ENCODE results near the gene ESPN.
"Not testable (repeated sequence)": the region's sequence is repeated elsewhere in the genome, so short reads cannot be mapped to it uniquely, and the experiment has no call there.

Gene ESPN

DNA sequence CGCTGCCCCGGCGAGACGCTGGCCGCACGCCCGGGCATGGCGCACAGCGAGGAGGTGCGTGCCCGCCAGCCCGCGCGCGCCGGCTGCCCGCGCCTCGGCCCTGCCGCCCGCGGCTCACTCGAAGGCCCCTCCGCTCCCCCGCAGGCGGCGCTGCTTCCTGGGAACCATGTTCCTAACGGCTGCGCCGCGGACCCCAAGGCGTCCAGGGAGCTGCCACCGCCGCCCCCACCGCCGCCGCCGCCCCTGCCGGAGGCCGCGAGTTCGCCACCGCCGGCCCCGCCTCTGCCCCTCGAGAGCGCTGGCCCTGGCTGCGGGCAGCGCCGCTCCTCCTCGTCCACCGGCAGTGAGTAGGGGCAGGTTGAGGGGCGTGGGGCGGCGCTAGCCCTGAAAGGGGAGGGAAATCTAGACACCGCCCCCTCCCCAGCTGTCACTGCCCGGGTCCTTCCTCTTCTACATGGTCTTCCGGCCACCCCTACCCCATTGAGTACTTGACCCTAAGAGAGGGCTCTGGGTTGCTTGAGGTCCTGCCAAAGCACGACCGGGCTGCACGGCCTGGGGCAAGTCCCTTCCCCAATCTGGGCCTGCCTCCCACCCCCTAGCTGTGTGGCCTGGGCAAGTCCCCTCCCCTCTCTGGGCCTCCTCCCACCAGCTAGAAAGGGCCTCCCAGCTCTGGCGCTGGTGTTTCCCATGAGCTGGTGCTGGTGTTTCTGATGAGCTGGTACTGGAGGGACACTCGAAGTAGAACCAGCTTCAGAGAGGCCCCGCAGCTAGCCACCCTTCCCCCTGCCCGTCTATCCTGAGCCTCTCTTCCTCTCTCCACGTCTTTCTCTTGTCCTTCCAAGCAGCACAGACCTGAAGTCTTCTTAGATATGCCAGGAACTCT, 24.4 kb downstream of the ESPN start:
- DNase-seq = no peak

DNA sequence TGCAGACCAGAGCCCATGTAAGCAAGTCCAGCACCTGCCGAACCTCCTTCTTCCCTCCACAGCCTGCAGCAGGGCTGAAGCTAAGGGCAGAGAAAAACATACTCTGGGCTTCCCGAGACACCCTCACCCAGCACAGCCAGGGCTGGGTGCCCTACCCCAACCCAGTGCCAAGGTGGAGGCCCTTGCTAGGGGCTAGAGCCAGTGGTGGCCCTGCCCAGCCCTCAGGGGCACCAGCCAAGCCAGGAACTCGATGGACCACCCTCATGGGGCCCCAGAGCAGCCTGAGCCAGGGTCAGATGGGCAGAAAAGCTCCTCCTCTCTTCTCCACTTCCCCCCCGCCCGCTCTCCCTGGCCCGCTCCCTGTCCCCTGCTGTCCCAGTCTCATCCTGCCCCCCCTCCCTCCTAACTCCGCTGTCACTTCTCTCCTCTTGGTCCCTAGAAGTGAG, 25.5 kb downstream of the ESPN start:
- DNase-seq = no peak

DNA sequence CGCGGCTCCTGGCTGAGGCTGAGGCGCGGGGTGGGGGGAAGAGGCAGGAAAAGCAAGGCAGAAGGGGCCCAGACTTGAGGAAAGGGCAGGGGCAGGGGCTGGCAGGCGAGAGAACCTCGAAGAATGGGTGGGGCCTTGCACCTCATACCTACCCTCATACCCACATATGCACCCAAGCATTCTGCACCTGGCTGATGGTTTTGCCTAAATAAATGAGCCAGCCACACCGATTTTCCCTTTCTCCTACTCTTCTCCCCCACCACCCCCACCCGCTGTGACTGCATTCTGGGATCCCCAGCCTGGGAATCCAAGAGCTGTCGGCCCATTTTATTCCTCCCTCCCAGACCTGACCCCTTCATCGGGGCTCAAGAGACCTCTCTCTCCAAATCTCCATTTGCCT, 25.9 kb downstream of the ESPN start:
- not testable (repeated sequence) for DNase-seq

DNA sequence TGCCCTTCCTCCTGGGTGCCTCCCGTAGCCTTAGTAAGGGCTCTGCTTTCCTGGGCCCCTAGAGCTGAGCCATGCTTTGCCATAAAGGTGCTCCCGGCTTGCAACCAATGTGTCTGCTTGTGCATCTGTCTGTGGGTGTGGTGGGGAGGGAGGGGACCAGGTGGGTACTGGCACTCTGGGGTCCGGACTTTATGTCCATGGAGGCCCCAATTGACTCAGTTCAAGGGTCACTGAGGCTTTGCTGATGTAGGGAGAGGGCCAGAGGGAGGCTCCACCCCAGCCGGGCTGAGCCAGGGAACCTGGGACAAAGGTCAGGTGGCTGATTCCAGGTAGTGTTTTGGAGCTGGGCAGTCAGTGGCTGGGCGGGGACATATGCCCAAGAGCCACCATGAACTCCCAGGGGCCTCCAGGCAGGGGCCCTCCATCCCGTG, 26.4 kb downstream of the ESPN start:
- no peak for DNase-seq

GRCh38 chr1:6453895-6454855, 29.6 kb downstream of the ESPN start:
- peak in 1 of 5 experiments; percentile 41 for DNase-seq

DNA sequence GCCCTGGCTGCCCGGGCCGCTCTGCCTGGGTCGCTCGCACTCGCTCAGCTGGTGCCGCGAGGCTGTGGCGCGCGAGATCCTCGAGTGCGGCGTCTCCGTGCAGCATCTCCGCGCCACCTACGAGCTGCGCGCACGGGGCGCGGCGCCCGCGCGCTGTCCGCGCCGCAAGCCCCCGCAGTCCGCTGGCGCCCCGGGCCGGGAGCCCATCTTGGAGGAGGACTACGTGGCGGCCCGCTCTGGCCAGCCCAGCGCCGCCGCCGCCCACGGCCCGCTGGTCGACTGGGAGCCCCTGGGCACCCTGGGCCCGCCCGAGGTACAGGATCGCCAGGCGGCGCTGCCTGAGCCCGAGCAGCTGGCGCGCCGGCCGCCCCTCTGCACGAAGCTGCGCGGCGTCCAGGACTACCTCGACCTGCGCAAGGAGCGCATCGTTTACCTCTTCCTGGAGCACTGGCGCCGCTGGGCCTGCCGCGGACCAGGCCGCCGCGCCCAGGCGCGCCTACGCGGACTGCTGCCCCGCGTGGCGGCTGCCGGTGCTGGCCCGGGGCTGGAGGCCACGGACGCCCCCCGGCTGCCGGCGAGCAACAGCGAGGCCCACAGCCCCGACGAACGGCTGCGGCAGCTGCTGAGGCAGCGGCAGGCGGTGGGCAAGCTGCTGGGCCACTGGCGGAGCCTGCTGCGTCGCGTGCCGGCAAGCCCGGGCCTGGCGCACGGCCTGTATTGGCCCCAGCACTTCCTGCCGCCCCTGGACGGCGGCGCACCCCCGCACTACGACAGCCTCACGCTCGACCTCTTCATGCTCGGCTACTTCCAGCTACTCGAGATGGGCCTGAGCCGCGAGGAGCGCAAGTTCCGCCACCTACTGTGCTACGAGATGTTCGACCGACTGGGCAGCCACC, 30.5 kb downstream of the ESPN start:
- DNase-seq = peak in 2 of 5 experiments; percentile 31 to 41

DNA sequence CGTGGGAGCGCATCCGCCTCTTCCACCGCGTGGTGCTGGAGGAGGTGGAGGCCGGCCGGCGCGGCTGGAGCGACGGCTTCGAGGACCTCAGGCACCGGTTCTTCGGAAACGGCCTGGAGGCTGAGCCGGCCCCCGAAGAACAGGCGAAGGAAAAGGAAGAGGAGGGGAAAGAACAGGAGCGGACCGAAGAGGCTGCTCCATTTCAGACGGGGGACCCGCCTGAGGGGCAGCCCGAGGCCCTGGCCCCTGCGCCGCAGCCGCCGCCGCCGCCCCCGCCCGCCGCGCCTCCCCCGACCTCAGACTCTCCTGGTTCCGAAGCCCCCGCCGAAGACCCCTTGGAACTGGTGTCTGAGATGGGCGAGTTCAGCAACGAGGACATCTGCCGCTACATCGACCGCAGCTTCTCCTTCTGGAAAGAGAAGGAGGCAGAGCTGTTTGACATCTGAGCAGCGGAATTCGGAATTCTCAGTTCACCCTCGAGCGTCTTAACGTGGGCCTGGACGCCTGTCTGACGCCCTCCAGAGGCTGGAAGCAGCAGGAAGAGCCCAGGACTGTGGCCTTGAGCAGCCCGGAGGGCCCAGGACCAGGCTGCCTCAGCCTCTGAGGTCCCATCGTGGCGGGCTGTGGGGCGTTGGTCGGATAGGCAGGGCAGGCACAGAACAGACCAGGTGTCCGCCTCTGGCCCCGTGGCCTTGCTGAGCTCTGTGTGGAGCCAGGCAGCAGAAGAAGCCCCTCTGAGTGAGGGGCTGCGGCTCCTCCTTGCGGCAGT, 31.4 kb downstream of the ESPN start:
- not testable (repeated sequence) for DNase-seq

DNA sequence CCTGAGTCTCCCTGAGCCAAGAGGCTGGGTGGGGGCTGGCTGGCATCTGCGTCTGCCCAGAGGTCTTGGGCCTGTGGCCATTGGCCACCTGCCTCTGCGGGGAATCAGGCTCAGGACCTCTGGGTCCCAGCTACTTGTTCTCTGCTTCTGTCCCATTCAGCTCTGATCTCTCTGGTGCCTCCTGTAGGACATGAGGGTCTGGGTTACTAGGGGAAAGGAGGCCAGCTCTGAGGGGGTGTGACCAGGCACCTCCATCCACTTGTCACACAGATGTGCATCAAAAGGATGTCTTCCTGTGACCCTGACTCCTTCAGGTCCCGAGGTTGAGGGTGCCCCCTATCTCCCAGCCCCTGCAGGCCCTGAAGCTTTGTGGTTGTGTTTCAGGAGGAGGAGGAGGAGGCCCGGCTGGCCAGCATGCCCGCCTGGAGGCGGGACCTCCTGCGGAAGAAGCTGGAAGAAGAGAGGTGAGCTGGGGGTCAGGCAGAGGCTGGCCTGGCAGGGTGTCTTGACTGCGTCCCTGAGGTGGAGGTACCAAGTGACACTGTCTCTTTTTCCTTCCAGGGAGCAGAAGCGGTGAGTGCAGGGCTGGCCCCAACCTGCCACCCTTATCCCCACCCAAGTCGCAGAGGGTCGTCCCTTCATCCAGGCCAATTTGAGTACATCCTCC, 32.4 kb downstream of the ESPN start:
- no peak for DNase-seq

DNA sequence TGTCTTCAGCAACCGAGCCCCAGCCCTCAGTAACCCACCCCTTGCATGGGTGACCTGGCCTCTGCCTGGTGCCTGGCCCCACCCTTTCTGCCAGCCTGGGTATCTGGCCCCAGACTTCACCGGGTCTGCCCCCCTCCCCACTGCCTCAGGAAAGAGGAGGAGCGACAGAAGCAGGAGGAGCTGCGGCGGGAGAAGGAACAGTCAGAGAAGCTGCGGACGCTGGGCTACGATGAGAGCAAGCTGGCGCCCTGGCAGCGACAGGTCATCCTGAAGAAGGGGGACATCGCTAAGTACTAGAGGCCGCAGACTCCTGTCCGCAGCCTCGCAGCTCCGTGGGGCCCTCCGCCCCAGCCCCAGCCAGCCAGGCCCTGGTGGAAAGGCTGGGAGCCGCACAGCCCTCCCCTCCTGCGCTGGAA, 35.3 kb downstream of the ESPN start:
- peak in 4 of 5 experiments; percentile 41 to 73 (median 60) for DNase-seq

- DNase-seq = peak; percentile 84 to 97 (median 87)
These were observed 35.9 kb downstream of the ESPN start for GRCh38 chr1:6460301-6461050.

DNA sequence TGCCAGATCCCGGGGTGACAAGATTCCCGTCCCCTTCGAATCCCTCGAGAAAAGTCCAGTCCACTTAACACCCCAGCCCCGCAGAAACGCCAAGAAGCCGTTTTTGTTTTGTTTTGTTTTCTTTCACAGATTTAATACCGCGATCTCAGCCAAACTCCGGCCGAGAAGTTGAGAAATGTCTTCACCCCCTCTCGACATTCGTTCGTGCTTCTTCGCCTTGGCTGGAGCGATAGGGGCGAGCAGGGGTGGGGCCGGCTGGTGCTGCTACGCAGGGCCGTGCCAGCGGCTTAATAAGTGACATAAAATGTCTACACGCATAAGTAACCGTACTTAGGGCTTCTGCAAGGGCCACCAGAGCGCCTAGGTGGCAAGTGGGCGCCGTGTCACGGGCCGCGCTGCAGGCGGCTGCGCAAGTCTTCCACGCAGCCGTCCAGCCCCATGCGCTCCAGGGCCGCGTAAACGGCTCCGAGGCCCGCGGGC, 36.5 kb downstream of the ESPN start:
- no peak for DNase-seq

- DNase-seq = no peak
These were observed 37.2 kb downstream of the ESPN start for GRCh38 chr1:6461538-6462411.

GRCh38 chr1:6462412-6463119, 38.0 kb downstream of the ESPN start:
- DNase-seq = no peak

DNA sequence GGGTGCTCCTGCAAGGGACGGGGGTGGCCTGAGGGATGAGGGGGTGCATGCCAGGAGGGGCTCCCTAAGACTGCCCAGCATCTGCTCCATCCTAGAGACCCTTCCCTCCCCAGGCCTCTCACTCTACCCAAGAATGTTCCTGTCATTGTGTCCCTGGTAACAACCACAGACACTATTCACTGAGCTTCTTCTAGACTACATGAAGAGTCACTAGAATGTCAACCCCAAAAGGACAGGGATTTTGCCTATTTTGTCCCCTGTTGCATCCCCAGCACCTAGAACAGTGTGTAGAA, 38.5 kb downstream of the ESPN start:
- DNase-seq = no peak

GRCh38 chr1:6464514-6464836, 39.9 kb downstream of the ESPN start:
- no peak for DNase-seq

GRCh38 chr1:6464915-6465314, 40.3 kb downstream of the ESPN start:
- DNase-seq = no peak

DNA sequence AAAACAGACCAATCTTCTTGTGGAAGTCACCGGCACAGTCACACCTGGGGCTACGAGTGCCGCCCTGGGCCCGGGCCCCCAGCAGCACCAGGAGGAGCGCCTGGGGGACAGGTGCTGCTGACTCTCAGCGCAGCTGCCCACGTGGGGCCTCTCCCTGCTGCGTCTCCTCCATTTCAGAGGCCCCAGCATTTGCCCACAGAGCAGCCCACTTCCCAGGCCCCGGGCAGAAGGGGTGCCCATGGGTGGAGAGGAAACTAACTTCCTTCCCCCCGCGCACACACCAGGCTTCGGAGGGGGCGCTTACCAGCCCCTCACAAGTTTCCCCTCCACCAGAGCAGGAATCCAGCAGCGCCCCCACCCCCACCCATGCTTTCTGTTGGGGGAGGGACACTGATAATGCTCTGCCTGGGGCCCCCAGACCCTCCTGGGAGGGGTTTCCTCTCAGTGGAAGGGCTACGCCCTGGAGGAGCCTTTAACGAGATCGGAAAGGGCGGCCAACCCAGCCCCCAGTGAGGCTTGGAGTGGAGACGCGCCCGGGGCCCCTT, 41.0 kb downstream of the ESPN start:
- peak in 4 of 5 experiments; percentile 38 to 64 (median 52) for DNase-seq

DNA sequence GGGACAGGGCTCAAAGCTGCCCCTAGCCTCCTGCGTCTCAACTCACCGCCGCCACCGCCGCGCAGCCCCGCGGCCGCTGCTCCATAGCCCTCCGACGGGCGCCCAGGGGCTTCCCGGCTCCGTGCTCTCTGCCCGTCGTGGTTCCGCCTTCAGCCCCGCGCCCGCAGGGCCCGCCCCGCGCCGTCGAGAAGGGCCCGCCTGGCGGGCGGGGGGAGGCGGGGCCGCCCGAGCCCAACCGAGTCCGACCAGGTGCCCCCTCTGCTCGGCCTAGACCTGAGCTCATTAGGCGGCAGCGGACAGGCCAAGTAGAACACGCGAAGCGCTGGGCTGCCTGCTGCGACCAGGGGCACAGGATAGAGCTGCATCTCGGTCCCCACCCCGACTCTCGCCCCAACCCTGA, 41.4 kb downstream of the ESPN start, which contains the start of gene TNFRSF25:
Gene TNFRSF25, minus strand, starts transcription at position 151 of the 400 bp plus-strand sequence. Its CDS starts 66 bp downstream, at position 85.
- peak; percentile 47 to 69 (median 60) for DNase-seq

Data from T-helper 2 cell (primary cell).